RWPE1 (cell line): ENCODE results near the gene LPO.

Experiments used
- CTCF ChIA-PET: fragments of 350-600 bp; sonication (Branson Sonifier 250); formaldehyde crosslinking; extraction: SDS; loops from one replicate; lab custom pipeline; 2021; lab: Yijun Ruan, JAX
- POLR2A ChIA-PET: fragments of 400-600 bp; formaldehyde crosslinking; extraction: SDS; loops from one replicate; lab custom pipeline; 2020; ENCODE audit warnings: antibody characterized with exemption; ENCODE audit not compliant: low non-redundant PET; lab: Yijun Ruan, JAX
- DNase-seq: peaks from one replicate; pipeline ENCODE4 v3.0.0; 2012; ENCODE audit warnings: low spot score
- H3K27ac ChIP-seq: fragments of 450-650 bp; 2 replicates; pipeline ENCODE4 v1.5.1; 2017
- TF ChIP-seq, protein P1 (sequence below): fragments of 450-650 bp; conservative IDR thresholded peaks from 2 replicates; pipeline ENCODE4 v1.5.1; 2017; ENCODE audit warnings: low read depth, mild to moderate bottlenecking

LPO gene

DNA sequence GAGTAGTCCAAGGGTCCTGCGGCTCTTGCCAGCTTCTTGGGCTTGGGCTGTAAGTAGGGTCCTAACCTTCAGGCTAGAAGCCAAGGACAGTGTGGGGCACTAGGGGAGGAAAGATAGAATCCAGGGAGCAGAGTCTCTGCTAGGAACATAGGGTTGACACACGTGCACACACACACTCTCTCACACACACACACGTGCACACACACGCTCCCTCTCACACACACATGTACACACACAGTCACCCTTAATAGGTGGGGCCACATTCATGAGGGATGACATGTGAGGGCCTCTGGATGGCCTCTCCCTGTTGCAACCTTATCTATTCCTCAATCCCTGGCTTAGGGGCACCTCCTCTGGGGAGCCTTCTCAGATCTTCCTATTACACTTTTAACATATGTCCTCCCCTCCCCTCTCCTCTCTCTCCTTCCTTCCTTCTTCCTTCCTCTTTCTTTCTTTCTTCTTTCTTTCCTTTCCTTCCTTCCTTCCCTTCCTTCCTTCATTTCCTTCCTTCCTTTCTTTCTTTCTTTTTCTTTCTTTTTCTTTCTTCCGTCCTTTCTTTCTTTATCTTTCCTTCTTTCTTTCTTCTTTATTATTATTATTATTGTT lies 42.8 kb upstream of the LPO start:
- ChIA-PET POLR2A (no interaction called here), CTCF (interaction anchor here (0.7 kb wide), 1 partner anchor 144 kb away, joined by 3 read pairs; no protein-coding TSS in a partner anchor)
- DNase-seq: no peak
- no peak overlapping the region for H3K27ac ChIP-seq
- TF ChIP-seq, protein P1, sequence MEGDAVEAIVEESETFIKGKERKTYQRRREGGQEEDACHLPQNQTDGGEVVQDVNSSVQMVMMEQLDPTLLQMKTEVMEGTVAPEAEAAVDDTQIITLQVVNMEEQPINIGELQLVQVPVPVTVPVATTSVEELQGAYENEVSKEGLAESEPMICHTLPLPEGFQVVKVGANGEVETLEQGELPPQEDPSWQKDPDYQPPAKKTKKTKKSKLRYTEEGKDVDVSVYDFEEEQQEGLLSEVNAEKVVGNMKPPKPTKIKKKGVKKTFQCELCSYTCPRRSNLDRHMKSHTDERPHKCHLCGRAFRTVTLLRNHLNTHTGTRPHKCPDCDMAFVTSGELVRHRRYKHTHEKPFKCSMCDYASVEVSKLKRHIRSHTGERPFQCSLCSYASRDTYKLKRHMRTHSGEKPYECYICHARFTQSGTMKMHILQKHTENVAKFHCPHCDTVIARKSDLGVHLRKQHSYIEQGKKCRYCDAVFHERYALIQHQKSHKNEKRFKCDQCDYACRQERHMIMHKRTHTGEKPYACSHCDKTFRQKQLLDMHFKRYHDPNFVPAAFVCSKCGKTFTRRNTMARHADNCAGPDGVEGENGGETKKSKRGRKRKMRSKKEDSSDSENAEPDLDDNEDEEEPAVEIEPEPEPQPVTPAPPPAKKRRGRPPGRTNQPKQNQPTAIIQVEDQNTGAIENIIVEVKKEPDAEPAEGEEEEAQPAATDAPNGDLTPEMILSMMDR: no peak

DNA sequence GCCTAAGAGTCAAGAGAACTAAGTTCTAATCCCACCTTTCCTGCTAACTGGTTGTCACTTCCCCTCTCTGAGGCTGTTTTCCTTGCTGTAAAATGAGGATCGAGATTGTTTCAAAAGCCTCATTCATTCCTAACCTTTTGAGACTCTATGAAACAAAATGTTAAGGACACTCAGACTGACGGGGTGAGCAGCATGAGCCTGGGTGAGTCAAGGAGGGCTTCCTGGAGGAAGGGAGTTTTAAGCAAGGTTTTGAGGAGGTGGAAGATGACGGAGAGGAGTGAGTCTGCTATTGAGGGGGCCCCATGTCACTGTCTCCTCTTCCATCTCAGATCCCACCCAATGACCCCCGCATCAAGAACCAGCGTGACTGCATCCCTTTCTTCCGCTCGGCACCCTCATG lies 41.8 kb upstream of the LPO start:
- ChIA-PET POLR2A (no interaction called here), CTCF (no interaction called here)
- TF ChIP-seq, protein P1: no peak

DNA sequence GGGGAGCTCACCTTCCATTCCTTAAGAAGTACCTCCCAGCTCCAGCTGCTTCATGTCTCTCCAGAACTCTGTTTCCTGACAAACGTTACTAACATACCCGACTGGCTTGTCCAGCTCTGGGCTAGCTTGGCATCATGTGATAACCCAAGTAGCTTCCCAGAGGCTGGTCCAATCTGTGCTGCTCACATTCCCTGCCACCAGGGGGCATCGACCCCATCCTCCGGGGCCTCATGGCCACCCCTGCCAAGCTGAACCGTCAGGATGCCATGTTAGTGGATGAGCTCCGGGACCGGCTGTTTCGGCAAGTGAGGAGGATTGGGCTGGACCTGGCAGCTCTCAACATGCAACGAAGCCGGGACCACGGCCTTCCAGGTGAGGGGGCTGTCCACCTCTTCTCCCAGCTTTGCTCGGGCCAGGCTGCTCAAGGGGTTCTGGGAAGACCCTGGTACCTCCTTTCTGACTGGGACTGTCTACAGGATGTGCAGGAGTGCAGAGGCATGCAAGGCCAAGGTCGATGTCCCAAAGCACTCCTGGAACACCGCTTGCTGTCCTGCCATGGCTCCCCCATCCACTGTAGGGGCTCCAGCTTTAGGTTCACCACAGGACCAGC lies 38.3 kb upstream of the LPO start:
- ChIA-PET CTCF (interaction anchor here (0.7 to 1.3 kb wide), 3 partner anchors 16 to 1039 kb away, joined by 3 to 4 read pairs (median 4); no protein-coding TSS in a partner anchor), POLR2A (no interaction called here)
- no peak overlapping the region for H3K27ac ChIP-seq
- DNase-seq: peak; percentile 33
- TF ChIP-seq, protein P1: no peak; the same call in 1 of the 2 replicates

More for the DNA sequence above, 41.8 kb upstream of the LPO start:
- no peak overlapping the region for H3K27ac ChIP-seq
- DNase-seq: no peak

DNA sequence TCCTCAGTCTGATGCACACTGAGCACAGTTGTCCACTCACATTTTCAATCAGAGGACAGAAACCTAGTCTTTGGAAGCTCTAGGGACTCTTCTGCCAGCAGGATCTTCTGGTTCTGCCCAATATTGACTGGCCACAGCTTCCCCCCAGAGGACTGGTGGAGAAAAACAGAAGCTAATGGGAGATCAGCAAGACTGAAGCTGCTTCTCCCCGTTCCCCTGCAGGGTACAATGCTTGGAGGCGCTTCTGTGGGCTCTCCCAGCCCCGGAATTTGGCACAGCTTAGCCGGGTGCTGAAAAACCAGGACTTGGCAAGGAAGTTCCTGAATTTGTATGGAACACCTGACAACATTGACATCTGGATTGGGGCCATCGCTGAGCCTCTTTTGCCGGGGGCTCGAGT lies 35.5 kb upstream of the LPO start:
- DNase-seq: no peak
- H3K27ac ChIP-seq: no peak overlapping the region
- CTCF ChIA-PET: no interaction called here
- POLR2A ChIA-PET: no interaction called here
- TF ChIP-seq, protein P1: no peak

DNA sequence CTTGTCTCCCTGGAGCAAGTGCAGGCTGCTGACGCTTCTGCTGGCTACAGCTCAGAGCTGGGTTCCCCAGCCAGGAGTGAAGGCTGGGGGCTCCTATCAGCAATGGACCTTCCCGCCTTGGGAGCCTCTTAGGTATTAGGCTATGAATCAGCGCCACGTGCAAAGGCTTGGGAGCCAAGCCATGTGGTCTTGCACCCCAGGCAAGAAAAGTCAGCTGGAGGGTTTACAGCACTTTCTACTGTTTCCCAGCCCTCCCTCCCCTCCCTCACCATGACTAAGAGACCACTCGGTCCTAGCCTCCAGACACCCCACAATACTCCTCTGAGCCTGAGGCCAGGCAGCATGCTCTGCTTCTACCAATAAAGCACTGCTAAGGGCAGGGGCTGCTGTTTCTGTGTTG lies 33.6 kb upstream of the LPO start:
- H3K27ac ChIP-seq: no peak overlapping the region
- TF ChIP-seq, protein P1: no peak
- ChIA-PET POLR2A (no interaction called here), CTCF (interaction anchor here (0.5 to 0.9 kb wide), 2 partner anchors 45 to 83 kb away, joined by 3 read pairs; no protein-coding TSS in a partner anchor)
- DNase-seq: no peak

DNA sequence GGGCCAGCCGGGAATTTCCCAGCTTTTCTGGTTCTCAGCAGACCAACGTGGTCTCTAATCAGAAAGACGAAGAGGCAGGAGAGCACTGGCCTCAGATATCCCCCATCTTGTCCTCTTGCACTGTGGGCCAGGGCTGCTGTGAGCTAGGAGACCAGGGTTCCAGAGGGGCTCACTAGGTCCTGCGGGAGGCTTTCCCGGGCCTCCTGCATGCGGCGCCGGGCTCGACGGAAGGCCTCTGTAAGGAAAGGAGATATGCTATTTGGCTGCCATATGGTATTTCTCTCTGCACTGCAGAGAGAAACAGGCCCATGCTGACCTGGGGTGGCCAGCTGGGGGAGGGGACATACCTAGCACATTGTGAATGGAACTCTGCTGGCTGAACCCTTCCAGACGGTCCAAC lies 32.4 kb upstream of the LPO start:
- ChIA-PET CTCF (no interaction called here), POLR2A (no interaction called here)
- TF ChIP-seq, protein P1: no peak
- DNase-seq: no peak
- no peak overlapping the region for H3K27ac ChIP-seq
